RPMI8226 (cell line): ENCODE measurements around the gene DNAJC15.
"Not testable (repeated sequence)": the region's sequence is repeated elsewhere in the genome, so short reads cannot be mapped to it uniquely, and the experiment has no call there.

ENCODE experiments used
- DNase-seq: peaks from one replicate; pipeline ENCODE4 v3.0.0-alpha.2; 2015

DNAJC15 gene

GRCh38 chr13:43005460-43006236 is 17.7 kb upstream of the DNAJC15 start:
- no peak for DNase-seq

GRCh38 chr13:43006893-43007631 is 16.3 kb upstream of the DNAJC15 start:
- DNase-seq, result no peak

GRCh38 chr13:43008596-43008995 is 14.8 kb upstream of the DNAJC15 start:
- no peak for DNase-seq

GRCh38 chr13:43009506-43009905 is 13.9 kb upstream of the DNAJC15 start:
- DNase-seq, result no peak

GRCh38 chr13:43014162-43014561 is 9.2 kb upstream of the DNAJC15 start:
- no peak for DNase-seq

GRCh38 chr13:43016226-43016625 is 7.2 kb upstream of the DNAJC15 start:
- DNase-seq, result no peak

- DNase-seq, result no peak
Observed at GRCh38 chr13:43019811-43020210, 3.6 kb upstream of the DNAJC15 start.

GRCh38 chr13:43020794-43021193 is 2.6 kb upstream of the DNAJC15 start:
- DNase-seq, result no peak

- no peak for DNase-seq
Observed at GRCh38 chr13:43021926-43022670, 1.3 kb upstream of the DNAJC15 start.

GRCh38 chr13:43022934-43023288 is 475 bp upstream of the DNAJC15 start:
- DNase-seq, result no peak

GRCh38 chr13:43026262-43026661 is 2.9 kb downstream of the DNAJC15 start:
- DNase-seq, result no peak

GRCh38 chr13:43030548-43030947 is 7.2 kb downstream of the DNAJC15 start:
- no peak for DNase-seq

- DNase-seq, result no peak
Observed at GRCh38 chr13:43031881-43032280, 8.5 kb downstream of the DNAJC15 start.

- DNase-seq, result no peak
Observed at GRCh38 chr13:43033038-43033437, 9.7 kb downstream of the DNAJC15 start.

- no peak for DNase-seq
Observed at GRCh38 chr13:43036351-43037250, 13.2 kb downstream of the DNAJC15 start.

- DNase-seq, result no peak
Observed at GRCh38 chr13:43039966-43040365, 16.6 kb downstream of the DNAJC15 start.

GRCh38 chr13:43040581-43041368 is 17.4 kb downstream of the DNAJC15 start:
- not testable (repeated sequence) for DNase-seq

GRCh38 chr13:43041369-43041921 is 18.1 kb downstream of the DNAJC15 start:
- DNase-seq, result peak; percentile 39

- DNase-seq, result peak; percentile 9
Observed at GRCh38 chr13:43042410-43042921, 19.1 kb downstream of the DNAJC15 start.

GRCh38 chr13:43044720-43045301 is 21.4 kb downstream of the DNAJC15 start:
- DNase-seq, result peak; percentile 43

- peak; percentile 82 for DNase-seq
Observed at GRCh38 chr13:43045302-43045773, 22.0 kb downstream of the DNAJC15 start.
